Left ventricle myocardium inferior (tissue), 1 donor: ENCODE results near the gene PIGR. TPM values are rescaled to one million over a fixed set of nuclear protein-coding genes. Genes with fewer than 3 reads are reported as not detected.

ENCODE experiments used
- DNase-seq: peaks from one replicate; pipeline ENCODE4 v3.0.0-alpha.2; 2020
- H3K27ac ChIP-seq: fragments of 200-600 bp; replicated peaks from 2 replicates; pipeline ENCODE4 v1.8.0; 2021
- H3K27me3 ChIP-seq: fragments of 200-600 bp; 2 replicates; pipeline ENCODE4 v1.8.0; 2021; ENCODE audit warnings: low read depth
- H3K36me3 ChIP-seq: fragments of 200-600 bp; 2 replicates; pipeline ENCODE4 v1.8.0; 2021
- H3K4me1 ChIP-seq: fragments of 200-600 bp; 2 replicates; pipeline ENCODE4 v1.8.0; 2021
- H3K4me3 ChIP-seq: fragments of 200-600 bp; 2 replicates; pipeline ENCODE4 v1.8.0; 2021; ENCODE audit warnings: mild to moderate bottlenecking, moderate library complexity
- H3K9me3 ChIP-seq: fragments of 200-600 bp; replicated peaks from 2 replicates; pipeline ENCODE4 v1.8.0; 2021
- intact Hi-C: fragments of 100-400 bp; cut with micrococcal nuclease; formaldehyde crosslinking; loops from one replicate; pipeline ENCODE4 v1.11.0; 2022
- total RNA-seq: library from RNA; stranded (reverse); fragmentation: NEBNext Ultra II Directional; extraction: Animal tissue kit (Norgen Biotek cat#: 25700); gene quantifications from one replicate; pipeline ENCODE4 v1.2.1, GENCODE V29; 2021
- TF ChIP-seq, protein P1 (sequence below): fragments of 200-600 bp; IDR thresholded peaks from 2 replicates; pipeline ENCODE4 v1.8.0; 2021; ENCODE audit warnings: antibody characterized with exemption, mild to moderate bottlenecking, borderline replicate concordance
- donor health status: DM: no; HTN: yes; CAD: no; lungs with severe emphysema.

Gene PIGR
- total RNA-seq, 1 donor from 2014 or later, result 0.91 TPM

DNA sequence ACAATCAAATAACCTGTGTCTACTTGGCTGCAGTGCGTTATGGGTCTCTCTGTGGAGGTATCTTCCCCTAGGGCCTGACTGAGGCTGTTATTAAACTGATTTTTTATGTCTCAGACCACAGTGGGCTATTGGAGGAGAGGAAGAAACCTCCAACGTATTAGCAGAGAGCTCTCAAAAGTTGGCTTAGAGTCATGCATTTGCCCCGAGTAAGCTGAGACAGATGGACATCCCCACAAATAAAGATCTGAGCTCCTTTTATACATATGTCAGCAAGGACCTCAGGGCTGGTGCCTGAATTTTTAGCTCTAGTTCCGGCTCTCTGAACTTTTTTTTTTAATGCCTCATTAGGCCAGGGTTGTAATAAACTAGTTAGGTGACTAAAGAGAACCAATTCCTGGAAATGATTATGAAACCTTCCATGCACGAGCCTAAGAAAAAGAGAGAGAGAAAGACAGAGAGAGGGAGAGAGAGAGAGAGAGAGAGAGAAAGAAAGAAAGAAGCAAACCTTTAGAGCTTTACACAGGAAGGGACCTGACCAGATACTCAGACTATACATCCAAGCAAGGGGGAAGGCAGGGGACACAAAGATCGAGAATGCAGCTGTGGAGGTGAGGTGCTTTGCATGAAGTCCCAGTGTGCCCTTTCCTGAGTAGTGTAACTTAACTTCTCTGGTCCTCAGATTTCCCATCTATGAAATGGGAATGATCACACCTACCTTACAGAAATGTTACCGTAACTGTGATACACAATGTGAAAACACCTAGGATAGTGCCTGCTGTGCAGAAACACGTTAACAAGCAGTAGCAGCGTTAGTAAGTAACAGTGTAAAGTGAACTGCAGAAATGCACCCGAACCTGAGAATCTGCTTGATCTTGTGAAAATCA, 8.4 kb upstream of the PIGR start:
- peaks cover 17% of the 10 kb centered on the region for H3K27me3 ChIP-seq
- no peaks in the 10 kb centered on the region for H3K36me3 ChIP-seq
- intact Hi-C loops, result no loop called here
- no peaks in the 10 kb centered on the region for H3K4me1 ChIP-seq
- no peak overlapping the region for H3K27ac ChIP-seq
- DNase-seq, result no peak
- no peak overlapping the region for H3K4me3 ChIP-seq
- TF ChIP-seq, protein P1, sequence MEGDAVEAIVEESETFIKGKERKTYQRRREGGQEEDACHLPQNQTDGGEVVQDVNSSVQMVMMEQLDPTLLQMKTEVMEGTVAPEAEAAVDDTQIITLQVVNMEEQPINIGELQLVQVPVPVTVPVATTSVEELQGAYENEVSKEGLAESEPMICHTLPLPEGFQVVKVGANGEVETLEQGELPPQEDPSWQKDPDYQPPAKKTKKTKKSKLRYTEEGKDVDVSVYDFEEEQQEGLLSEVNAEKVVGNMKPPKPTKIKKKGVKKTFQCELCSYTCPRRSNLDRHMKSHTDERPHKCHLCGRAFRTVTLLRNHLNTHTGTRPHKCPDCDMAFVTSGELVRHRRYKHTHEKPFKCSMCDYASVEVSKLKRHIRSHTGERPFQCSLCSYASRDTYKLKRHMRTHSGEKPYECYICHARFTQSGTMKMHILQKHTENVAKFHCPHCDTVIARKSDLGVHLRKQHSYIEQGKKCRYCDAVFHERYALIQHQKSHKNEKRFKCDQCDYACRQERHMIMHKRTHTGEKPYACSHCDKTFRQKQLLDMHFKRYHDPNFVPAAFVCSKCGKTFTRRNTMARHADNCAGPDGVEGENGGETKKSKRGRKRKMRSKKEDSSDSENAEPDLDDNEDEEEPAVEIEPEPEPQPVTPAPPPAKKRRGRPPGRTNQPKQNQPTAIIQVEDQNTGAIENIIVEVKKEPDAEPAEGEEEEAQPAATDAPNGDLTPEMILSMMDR, result no peak
- peaks cover 3% of the 10 kb centered on the region for H3K9me3 ChIP-seq

DNA sequence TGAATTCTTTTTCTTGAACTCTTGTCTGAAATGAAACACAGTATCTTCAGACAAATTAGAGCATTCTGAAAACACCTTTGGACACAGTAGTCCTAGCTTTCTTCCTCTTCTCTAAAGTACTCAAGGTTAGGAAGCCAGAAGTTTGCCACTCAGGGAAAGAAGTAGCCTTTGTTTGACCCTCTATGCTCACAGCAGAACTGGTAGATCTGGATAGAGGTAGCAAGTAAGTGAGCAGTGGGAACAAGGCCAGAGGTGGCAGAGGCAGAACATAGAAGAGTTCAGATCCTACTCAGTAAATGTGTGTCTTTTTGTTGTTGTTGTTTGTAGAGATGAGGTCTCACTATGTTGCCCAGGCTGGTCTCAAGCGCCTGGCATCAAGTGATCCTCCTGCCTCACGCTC, 7.4 kb upstream of the PIGR start:
- Histone ChIP-seq H3K4me1 (no peaks in the 10 kb centered on the region), H3K27ac (no peak overlapping the region), H3K27me3 (peaks cover 25% of the 10 kb centered on the region), H3K9me3 (peaks cover 5% of the 10 kb centered on the region), H3K36me3 (no peaks in the 10 kb centered on the region), H3K4me3 (no peak overlapping the region)
- TF ChIP-seq, protein P1, result no peak
- no peak for DNase-seq
- intact Hi-C loops, result no loop called here

DNA sequence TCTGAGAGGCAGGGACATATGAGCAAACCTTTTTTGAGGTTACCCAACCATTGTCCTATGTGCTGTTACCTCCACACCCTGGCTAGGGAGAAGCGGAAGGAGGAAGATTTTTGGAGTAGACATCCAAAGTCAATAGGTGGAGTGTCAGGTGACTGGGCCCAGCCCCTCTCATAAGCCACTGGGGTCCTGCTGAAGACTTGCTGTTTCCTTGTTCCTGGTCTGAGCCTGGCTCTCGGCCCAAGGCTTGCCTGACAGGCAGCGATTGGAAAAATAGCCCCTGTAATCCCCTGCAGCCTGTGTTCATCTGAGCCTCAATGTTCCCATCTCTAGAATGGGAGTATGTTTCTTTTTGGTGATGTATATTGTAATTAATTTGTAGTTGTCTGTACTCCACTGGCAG, 6.9 kb upstream of the PIGR start:
- no peak overlapping the region for H3K27ac ChIP-seq
- H3K4me1 ChIP-seq, result no peaks in the 10 kb centered on the region
- intact Hi-C loops, result no loop called here
- TF ChIP-seq, protein P1, result no peak
- no peak overlapping the region for H3K4me3 ChIP-seq
- DNase-seq, result no peak
- peaks cover 5% of the 10 kb centered on the region for H3K9me3 ChIP-seq
- peaks cover 28% of the 10 kb centered on the region for H3K27me3 ChIP-seq
- H3K36me3 ChIP-seq, result no peaks in the 10 kb centered on the region

DNA sequence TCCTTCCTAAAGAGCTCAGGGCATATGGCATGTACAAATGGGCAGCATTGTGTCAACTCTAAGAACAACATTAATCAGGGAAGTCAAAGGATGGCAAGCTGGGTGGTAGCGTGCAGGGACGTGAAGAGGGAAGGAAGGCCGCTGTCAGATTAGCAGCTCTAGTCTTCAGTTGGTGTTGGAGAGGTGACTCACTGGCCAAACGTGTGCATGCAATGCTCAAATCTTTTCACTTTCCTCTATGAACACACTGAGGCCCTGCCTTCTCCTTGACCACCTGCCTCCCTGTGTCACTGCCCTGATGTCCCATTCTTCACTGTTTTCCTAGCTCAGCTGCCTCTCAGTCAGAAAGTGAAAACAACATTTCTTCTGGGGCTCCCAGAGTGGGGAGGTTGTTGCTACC, 5.9 kb upstream of the PIGR start:
- H3K4me3 ChIP-seq, result no peak overlapping the region
- H3K9me3 ChIP-seq, result peaks cover 5% of the 10 kb centered on the region
- no peaks in the 10 kb centered on the region for H3K4me1 ChIP-seq
- intact Hi-C loops, result no loop called here
- TF ChIP-seq, protein P1, result no peak
- DNase-seq, result no peak
- no peaks in the 10 kb centered on the region for H3K36me3 ChIP-seq
- H3K27me3 ChIP-seq, result peaks cover 36% of the 10 kb centered on the region
- no peak overlapping the region for H3K27ac ChIP-seq

DNA sequence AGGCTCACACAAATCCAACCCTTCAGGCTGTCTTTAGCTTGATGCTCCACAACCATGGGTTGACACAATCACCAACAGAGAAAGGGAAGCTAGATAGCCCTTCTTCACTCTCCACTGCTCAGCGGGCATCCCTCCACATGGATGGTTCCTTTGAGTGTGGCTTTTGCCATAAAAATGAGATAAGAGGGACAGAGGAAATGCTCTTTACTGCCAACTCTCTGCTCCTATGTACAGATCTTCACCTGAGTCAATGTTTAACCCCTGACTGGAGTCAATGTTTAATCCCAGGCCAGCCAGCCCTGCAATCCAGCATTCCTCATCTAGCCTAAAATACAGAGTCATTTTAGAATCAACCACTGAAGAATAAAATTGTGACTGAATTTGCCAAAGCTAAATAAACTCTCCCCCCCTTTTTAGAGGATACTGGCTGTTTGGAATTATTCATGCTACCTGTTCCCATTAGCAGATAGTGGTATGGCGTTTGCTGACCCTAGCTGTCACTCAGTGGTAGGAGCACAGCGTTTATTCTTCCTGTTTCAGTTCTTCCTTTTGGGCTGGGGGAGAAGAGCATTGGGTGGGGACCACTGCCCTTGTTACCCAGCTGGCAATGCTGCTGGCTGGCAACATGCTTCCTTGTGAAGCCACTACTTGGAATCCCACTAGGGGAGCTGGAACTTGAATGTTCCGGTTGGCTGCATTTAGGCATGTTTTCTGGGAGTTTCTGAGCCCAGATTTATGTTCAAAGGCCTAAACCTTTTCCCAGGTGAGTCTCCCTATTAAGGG, 5.2 kb upstream of the PIGR start:
- Histone ChIP-seq H3K9me3 (peaks cover 5% of the 10 kb centered on the region), H3K36me3 (no peaks in the 10 kb centered on the region), H3K27ac (no peak overlapping the region), H3K27me3 (peaks cover 42% of the 10 kb centered on the region), H3K4me3 (no peak overlapping the region), H3K4me1 (no peaks in the 10 kb centered on the region)
- TF ChIP-seq, protein P1, result no peak
- no peak for DNase-seq
- intact Hi-C loops, result no loop called here
